Osteocyte (in vitro differentiated cells): ENCODE results near the gene SPTBN1. TPM values are rescaled to one million over a fixed set of nuclear protein-coding genes. Genes with fewer than 3 reads are reported as not detected.
A peak's percentile ranks its signal among the peaks of the same experiment; 100 is the strongest.

Experiments used
- DNase-seq: peaks from one replicate; pipeline ENCODE4 v3.0.0; 2021; ENCODE audit warnings: mixed read lengths; ENCODE audit not compliant: unreplicated experiment; ENCODE audit errors: extremely low spot score
- H3K27ac Mint-ChIP-seq: one replicate; pipeline ENCODE4 v1.8.0; 2021; ENCODE audit warnings: mild to moderate bottlenecking, mixed read lengths; ENCODE audit not compliant: unreplicated experiment
- H3K27me3 Mint-ChIP-seq: one replicate; pipeline ENCODE4 v1.8.0; 2021; ENCODE audit warnings: mixed read lengths; ENCODE audit not compliant: unreplicated experiment
- H3K36me3 Mint-ChIP-seq: one replicate; pipeline ENCODE4 v1.8.0; 2021; ENCODE audit warnings: mixed read lengths; ENCODE audit not compliant: unreplicated experiment
- H3K4me1 Mint-ChIP-seq: one replicate; pipeline ENCODE4 v1.8.0; 2021; ENCODE audit warnings: mixed read lengths; ENCODE audit not compliant: unreplicated experiment
- H3K4me3 Mint-ChIP-seq: one replicate; pipeline ENCODE4 v1.8.0; 2021; ENCODE audit warnings: mild to moderate bottlenecking, moderate library complexity, mixed read lengths; ENCODE audit not compliant: unreplicated experiment
- H3K9me3 Mint-ChIP-seq: one replicate; pipeline ENCODE4 v1.8.0; 2021; ENCODE audit warnings: mixed read lengths; ENCODE audit not compliant: unreplicated experiment
- total RNA-seq: library from RNA; stranded (reverse); gene quantifications from 2 replicates; pipeline ENCODE4 v1.2.1, GENCODE V29; 2021
- TF ChIP-seq, protein P1 (sequence below): fragments of 200-600 bp; sonication (generic); IDR thresholded peaks from 2 replicates; pipeline ENCODE4 v1.5.0; 2021; ENCODE audit warnings: antibody characterized with exemption, mild to moderate bottlenecking, moderate library complexity

Gene SPTBN1
- total RNA-seq, 1 donor from 2014 or later: 248 TPM

DNA sequence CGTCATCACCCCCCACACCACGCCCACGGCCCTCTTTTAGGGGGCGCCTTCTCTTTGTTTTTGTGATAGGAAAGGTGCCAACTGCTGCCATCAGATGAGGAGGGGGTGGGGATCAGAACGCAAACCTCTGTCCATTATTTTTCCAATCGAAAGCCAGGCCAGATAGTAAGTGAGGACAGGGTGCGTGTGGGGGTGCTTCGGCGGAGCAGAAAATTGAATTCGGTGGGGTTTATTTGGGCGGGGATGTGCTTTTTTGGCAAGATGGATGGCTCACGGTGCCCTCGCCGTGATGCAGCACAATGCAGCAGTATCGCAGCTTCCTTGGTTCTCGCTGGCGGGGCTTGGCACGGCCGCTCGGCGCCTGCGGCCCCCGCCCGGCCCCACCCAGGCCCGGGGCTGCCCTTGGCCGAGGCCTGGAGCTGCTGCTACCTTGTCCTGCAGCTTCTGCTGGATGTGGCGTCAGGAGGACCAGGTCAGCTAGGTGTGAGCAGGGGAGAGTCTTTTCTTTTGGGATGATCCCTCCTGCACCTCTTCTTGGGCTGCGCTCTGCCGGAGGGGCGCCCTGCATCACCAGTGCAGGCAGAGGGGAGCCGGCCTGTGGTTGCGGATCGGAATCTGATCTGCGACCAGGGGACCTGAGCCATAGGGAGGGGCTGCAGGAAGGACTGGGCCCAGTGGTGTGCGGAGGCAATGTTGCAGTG lies 1.3 kb downstream of the SPTBN1 start:
- Mint-ChIP-seq H3K4me1 (peaks cover 46% of the 10 kb centered on the region), H3K9me3 (no peaks in the 10 kb centered on the region), H3K36me3 (peaks cover 2% of the 10 kb centered on the region), H3K4me3 (peak overlapping the region; percentile 96), H3K27ac (peak overlapping the region; percentile 85), H3K27me3 (no peaks in the 10 kb centered on the region)
- DNase-seq: no peak
- TF ChIP-seq, protein P1, sequence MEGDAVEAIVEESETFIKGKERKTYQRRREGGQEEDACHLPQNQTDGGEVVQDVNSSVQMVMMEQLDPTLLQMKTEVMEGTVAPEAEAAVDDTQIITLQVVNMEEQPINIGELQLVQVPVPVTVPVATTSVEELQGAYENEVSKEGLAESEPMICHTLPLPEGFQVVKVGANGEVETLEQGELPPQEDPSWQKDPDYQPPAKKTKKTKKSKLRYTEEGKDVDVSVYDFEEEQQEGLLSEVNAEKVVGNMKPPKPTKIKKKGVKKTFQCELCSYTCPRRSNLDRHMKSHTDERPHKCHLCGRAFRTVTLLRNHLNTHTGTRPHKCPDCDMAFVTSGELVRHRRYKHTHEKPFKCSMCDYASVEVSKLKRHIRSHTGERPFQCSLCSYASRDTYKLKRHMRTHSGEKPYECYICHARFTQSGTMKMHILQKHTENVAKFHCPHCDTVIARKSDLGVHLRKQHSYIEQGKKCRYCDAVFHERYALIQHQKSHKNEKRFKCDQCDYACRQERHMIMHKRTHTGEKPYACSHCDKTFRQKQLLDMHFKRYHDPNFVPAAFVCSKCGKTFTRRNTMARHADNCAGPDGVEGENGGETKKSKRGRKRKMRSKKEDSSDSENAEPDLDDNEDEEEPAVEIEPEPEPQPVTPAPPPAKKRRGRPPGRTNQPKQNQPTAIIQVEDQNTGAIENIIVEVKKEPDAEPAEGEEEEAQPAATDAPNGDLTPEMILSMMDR: no peak

DNA sequence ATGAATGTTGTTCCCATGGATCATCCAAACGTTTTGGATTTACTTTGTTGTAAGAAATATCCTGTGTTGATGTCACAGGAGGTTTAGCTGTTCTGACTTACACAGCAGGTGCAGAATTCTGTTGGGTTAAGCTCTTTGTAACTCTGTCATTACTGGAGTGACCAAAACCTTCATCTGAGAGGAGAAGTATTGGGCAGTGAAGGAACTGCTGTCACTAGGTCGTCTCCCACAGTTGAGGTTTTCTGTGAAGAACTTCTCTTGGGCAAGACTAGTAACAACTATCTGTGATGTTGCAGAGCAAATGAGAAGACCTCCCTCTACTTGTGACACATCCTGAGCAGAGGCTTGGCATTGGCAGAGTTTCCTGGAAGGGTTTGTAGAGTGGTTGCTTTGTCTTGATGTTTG lies 2.9 kb downstream of the SPTBN1 start:
- H3K36me3 Mint-ChIP-seq: peaks cover 2% of the 10 kb centered on the region
- H3K27me3 Mint-ChIP-seq: no peaks in the 10 kb centered on the region
- H3K4me3 Mint-ChIP-seq: peak overlapping the region; percentile 96
- TF ChIP-seq, protein P1: no peak
- DNase-seq: no peak
- peak overlapping the region; percentile 2 for H3K27ac Mint-ChIP-seq
- H3K9me3 Mint-ChIP-seq: no peaks in the 10 kb centered on the region
- H3K4me1 Mint-ChIP-seq: peaks cover 51% of the 10 kb centered on the region

DNA sequence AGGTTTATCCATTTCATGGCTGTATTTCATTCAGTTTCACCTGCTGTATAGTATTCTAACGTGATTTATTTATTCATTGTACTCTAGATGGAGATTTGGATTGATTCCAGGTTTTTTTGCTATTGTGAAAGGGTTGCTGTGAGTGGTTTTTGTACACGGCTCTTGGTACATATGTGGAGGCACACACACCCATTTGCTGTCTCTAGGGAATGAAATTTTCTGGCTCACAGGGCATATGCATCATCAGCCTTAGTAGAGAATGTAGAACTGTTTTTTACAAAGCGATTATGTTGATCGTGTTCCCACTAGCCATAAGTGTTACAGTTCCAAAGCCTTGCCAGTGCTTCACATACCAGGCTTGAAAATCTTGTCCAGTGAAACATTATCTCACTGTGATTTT lies 5.1 kb downstream of the SPTBN1 start:
- TF ChIP-seq, protein P1: no peak
- no peak overlapping the region for H3K27ac Mint-ChIP-seq
- no peak for DNase-seq
- peaks cover 2% of the 10 kb centered on the region for H3K36me3 Mint-ChIP-seq
- no peak overlapping the region for H3K4me3 Mint-ChIP-seq
- H3K27me3 Mint-ChIP-seq: no peaks in the 10 kb centered on the region
- H3K4me1 Mint-ChIP-seq: peaks cover 58% of the 10 kb centered on the region
- peaks cover 4% of the 10 kb centered on the region for H3K9me3 Mint-ChIP-seq

DNA sequence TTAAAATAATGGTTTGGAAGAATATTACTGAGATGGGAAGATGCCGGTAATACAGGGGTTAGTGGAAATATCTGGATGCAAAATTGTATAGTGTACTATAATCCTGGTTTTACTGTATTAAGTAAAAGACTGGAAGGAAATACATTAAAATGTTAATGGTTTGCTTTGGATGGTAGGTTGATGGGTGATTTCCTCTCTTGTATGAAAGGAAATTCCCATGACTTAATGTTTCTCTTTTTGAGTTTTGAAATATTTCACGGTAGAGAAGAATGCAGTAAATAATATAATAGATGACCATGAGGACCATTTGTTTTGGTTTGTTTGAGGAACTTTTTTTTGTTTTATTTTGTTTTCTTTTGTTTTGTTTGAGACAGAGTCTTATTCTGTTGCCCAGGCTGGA lies 8.2 kb downstream of the SPTBN1 start:
- peaks cover 9% of the 10 kb centered on the region for H3K36me3 Mint-ChIP-seq
- DNase-seq: no peak
- peaks cover 64% of the 10 kb centered on the region for H3K4me1 Mint-ChIP-seq
- TF ChIP-seq, protein P1: no peak
- no peaks in the 10 kb centered on the region for H3K27me3 Mint-ChIP-seq
- no peak overlapping the region for H3K27ac Mint-ChIP-seq
- H3K9me3 Mint-ChIP-seq: peaks cover 4% of the 10 kb centered on the region
- no peak overlapping the region for H3K4me3 Mint-ChIP-seq

DNA sequence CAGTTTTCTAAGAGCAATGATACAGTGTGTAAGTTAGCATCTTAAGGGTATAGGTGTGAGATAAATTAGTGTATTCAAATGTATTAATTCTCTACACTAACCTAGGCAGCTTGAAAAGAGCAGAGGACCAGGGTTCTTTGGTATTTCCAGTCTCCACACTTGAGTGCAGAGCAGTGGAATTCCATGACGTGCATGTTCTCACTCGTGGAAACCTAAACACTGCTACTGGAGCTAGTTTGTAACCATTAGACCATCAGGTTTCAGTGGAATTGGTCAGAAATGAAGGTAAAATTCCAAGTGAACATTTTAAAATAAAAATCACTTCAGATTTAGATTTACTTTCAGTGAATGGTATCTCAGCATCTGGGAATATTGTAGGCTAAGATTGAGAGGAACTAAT lies 9.0 kb downstream of the SPTBN1 start:
- Mint-ChIP-seq H3K4me3 (no peak overlapping the region), H3K27me3 (no peaks in the 10 kb centered on the region), H3K27ac (no peak overlapping the region), H3K9me3 (peaks cover 4% of the 10 kb centered on the region), H3K4me1 (peaks cover 64% of the 10 kb centered on the region), H3K36me3 (peaks cover 9% of the 10 kb centered on the region)
- TF ChIP-seq, protein P1: no peak
- no peak for DNase-seq
